ENCODE data around the gene CDC42EP5. TPM values are rescaled to one million over a fixed set of nuclear protein-coding genes. Genes with fewer than 3 reads are reported as not detected.

Gene CDC42EP5
- total RNA-seq, 1 donor from 2014 or later: 6.7 TPM

DNA sequence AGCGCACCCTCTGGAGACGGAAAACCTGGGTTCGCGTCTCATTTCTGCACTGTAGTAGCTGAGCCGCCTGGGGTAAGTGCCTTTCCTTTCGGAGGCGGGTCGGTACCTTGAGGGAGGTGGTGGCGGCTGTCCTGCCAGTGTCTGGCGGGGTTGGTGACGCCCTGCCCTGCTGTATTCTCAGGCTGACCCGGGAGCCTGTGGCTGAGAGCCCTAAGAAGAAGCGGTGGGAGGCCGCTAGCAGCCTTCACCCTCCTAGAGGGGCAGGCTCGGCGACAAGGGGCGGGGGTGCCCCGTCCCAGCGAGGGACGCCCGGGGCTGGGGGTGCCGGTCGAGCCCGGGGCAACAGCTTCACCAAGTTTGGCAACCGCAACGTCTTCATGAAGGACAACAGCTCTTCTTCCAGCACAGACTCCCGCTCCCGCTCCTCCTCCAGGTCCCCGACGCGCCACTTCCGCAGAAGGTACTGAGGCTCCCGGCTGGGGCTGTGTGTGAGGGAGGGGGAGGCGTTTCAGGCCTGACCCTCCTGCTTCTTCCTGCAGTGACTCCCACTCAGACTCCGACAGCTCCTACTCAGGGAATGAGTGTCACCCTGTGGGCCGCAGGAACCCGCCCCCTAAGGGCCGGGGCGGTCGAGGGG is 17.2 kb downstream of the CDC42EP5 start:
- peaks cover 15% of the 10 kb centered on the region for H3K36me3 Mint-ChIP-seq (ENCODE audit: low read depth)
- H3K4me3 Mint-ChIP-seq: no peak overlapping the region
- H3K27me3 Mint-ChIP-seq (ENCODE audit: low read depth): peaks cover 2% of the 10 kb centered on the region
- peaks cover 4% of the 10 kb centered on the region for H3K4me1 Mint-ChIP-seq
- DNase-seq (ENCODE audit: low read depth, low spot score): no peak
- no peak overlapping the region for H3K27ac Mint-ChIP-seq (ENCODE audit: unreplicated experiment)
- TF ChIP-seq, protein P1, sequence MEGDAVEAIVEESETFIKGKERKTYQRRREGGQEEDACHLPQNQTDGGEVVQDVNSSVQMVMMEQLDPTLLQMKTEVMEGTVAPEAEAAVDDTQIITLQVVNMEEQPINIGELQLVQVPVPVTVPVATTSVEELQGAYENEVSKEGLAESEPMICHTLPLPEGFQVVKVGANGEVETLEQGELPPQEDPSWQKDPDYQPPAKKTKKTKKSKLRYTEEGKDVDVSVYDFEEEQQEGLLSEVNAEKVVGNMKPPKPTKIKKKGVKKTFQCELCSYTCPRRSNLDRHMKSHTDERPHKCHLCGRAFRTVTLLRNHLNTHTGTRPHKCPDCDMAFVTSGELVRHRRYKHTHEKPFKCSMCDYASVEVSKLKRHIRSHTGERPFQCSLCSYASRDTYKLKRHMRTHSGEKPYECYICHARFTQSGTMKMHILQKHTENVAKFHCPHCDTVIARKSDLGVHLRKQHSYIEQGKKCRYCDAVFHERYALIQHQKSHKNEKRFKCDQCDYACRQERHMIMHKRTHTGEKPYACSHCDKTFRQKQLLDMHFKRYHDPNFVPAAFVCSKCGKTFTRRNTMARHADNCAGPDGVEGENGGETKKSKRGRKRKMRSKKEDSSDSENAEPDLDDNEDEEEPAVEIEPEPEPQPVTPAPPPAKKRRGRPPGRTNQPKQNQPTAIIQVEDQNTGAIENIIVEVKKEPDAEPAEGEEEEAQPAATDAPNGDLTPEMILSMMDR (conservative IDR thresholded peaks at IDR 0.05): no peak
- H3K9me3 Mint-ChIP-seq: no peaks in the 10 kb centered on the region

DNA sequence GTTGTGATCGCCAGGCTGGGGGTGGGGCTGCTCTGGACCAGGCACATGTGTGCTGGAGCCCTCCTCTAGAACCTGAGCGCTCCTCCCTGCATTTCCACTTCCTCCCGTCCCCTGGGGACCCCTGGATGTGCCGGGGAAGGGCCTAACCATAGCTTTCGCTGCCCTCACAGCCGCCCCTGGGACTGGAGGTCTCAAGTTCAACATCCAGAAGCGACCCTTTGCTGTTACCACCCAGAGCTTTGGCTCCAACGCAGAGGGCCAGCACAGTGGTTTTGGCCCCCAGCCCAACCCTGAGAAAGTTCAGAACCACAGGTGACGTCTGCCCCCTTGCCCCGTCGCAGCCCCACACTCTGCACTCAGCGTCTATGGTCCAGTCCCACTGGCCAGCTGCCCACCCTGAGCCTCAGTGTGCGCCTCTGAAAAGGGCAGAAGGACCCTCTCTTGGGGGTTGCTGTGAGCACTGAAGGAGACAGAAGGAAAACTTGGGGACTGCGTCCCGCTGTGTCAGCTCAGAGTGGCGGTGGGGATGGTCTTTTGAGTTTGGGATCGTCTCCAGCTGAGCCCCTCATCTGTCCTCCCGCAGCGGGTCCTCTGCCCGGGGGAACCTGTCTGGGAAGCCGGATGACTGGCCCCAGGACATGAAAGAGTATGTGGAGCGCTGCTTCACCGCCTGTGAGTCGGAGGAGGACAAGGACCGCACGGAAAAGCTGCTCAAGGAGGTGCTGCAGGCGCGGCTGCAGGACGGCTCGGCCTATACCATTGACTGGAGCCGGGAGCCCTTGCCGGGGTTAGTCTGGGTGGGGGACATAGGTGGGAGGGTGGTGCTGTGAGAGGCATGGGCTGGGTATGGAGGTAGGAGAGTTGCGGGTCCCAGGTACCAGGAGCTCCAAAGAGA is 18.1 kb downstream of the CDC42EP5 start:
- peaks cover 12% of the 10 kb centered on the region for H3K4me1 Mint-ChIP-seq
- no peak for DNase-seq (ENCODE audit: low read depth, low spot score)
- TF ChIP-seq, protein P1 (conservative IDR thresholded peaks at IDR 0.05): no peak
- H3K9me3 Mint-ChIP-seq: no peaks in the 10 kb centered on the region
- H3K27me3 Mint-ChIP-seq (ENCODE audit: low read depth): peaks cover 2% of the 10 kb centered on the region
- H3K4me3 Mint-ChIP-seq: no peak overlapping the region
- no peak overlapping the region for H3K27ac Mint-ChIP-seq (ENCODE audit: unreplicated experiment)
- H3K36me3 Mint-ChIP-seq (ENCODE audit: low read depth): peaks cover 17% of the 10 kb centered on the region

DNA sequence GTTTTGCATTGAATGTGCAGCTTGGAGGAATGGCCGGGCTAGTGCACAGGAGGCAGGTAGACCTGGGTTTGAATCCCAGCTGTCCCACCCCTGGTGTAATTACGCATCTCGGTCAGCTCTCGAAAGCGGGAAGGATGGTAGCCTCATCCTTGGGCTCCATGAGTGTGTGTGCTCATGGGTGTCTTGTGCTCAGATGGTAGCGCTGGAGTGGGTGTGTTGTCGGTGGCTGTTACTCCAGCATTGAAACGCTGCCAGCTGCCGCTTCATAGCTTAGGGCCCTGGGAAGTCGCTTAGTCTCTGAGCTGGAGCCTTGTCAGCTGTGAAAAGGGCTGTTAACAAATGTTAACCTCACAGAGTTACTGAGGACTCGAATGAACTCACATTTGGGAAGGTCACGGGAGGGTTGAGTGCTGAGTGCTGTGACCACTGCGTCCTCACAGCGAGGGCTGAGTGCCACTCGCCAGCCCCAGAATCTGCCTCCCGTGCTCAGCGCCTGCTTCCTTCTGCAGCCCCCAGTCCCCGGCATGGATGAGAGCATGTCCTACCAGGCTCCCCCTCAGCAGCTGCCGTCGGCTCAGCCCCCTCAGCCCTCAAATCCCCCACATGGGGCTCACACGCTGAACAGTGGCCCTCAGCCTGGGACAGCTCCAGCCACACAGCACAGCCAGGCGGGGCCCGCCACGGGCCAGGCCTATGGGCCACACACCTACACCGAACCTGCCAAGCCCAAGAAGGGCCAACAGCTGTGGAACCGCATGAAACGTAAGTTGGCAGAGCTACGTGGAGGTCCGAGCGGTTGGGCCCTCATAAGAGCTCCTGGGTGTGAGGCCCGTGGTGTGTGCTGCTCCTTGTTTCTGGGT is 18.9 kb downstream of the CDC42EP5 start:
- no peak for DNase-seq (ENCODE audit: low read depth, low spot score)
- Mint-ChIP-seq H3K36me3 (ENCODE audit: low read depth) (peaks cover 17% of the 10 kb centered on the region), H3K27me3 (ENCODE audit: low read depth) (no peaks in the 10 kb centered on the region), H3K27ac (ENCODE audit: unreplicated experiment) (no peak overlapping the region), H3K4me1 (peaks cover 16% of the 10 kb centered on the region), H3K4me3 (peak overlapping the region; percentile 31), H3K9me3 (no peaks in the 10 kb centered on the region)
- TF ChIP-seq, protein P1 (conservative IDR thresholded peaks at IDR 0.05): no peak

DNA sequence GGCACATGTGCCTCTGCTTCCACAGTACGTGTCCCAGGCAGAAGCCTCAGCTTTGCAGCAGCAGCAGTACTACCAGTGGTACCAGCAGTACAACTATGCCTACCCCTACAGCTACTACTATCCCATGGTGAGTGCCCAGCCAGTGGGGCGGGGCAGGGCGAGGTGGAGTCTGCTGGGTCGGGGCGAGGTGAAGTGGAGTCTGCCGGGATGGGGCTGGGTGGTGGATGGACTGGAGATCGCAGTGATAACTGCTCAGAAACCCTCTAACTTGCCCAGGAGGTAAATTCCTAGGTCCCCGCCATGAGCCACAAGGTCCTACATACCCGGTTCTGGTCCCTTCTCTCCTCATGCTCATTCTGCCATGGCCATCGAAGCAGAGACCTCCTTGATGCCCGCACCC is 20.5 kb downstream of the CDC42EP5 start:
- Mint-ChIP-seq H3K36me3 (ENCODE audit: low read depth) (peaks cover 20% of the 10 kb centered on the region), H3K4me1 (peaks cover 31% of the 10 kb centered on the region), H3K4me3 (peak overlapping the region; percentile 60), H3K27ac (ENCODE audit: unreplicated experiment) (no peak overlapping the region), H3K27me3 (ENCODE audit: low read depth) (peaks cover 4% of the 10 kb centered on the region), H3K9me3 (no peaks in the 10 kb centered on the region)
- no peak for DNase-seq (ENCODE audit: low read depth, low spot score)
- TF ChIP-seq, protein P1 (conservative IDR thresholded peaks at IDR 0.05): no peak

DNA sequence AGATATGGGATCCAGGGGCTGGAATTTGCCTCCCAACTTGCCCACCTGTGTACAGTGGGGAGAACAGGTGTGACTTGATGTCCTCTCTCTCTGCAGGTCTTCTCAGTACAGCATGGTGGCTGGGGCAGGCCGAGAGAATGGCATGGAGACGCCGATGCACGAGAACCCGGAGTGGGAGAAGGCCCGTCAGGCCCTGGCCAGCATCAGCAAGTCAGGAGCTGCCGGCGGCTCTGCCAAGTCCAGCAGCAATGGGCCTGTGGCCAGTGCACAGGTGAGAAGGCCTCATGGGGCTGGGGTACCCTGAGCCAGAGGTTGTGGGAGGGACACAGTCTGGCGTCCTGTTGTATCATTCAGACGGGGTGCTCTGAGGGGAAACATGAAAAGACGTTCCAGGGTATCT is 21.1 kb downstream of the CDC42EP5 start:
- Mint-ChIP-seq H3K4me3 (no peak overlapping the region), H3K9me3 (no peaks in the 10 kb centered on the region), H3K27me3 (ENCODE audit: low read depth) (peaks cover 4% of the 10 kb centered on the region), H3K27ac (ENCODE audit: unreplicated experiment) (no peak overlapping the region), H3K36me3 (ENCODE audit: low read depth) (peaks cover 20% of the 10 kb centered on the region), H3K4me1 (peaks cover 34% of the 10 kb centered on the region)
- TF ChIP-seq, protein P1 (conservative IDR thresholded peaks at IDR 0.05): no peak
- no peak for DNase-seq (ENCODE audit: low read depth, low spot score)
